ENCODE results near the gene SLC35F3.

DNA sequence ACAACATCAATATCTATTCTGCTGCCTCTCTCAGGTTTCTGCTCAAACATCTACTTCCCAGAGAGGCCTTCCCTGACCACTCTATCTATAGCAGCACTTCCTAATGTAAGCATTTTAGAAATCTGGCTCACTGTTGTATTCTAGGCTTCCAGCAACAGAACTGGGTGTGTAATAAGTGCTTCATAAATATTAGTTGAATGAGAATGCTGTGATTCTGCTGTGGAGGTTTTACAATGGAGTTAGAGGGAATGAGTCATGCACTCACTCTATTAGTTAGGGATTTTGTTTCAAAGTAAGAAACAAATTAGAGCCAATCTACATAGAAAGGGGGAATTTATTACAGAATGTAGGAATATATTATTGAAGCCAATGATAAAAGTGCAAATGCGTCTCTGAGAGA is 38.6 kb upstream of the SLC35F3 start:
- TF ChIP-seq, protein P1, sequence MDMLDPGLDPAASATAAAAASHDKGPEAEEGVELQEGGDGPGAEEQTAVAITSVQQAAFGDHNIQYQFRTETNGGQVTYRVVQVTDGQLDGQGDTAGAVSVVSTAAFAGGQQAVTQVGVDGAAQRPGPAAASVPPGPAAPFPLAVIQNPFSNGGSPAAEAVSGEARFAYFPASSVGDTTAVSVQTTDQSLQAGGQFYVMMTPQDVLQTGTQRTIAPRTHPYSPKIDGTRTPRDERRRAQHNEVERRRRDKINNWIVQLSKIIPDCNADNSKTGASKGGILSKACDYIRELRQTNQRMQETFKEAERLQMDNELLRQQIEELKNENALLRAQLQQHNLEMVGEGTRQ (CRISPR knock-in tag; IDR thresholded peaks at IDR 0.05): no peak
- TF ChIP-seq ZNF281 (CRISPR knock-in tag; IDR thresholded peaks at IDR 0.05): no peak
